H1 (cell line): Measurements from ENCODE around the gene FBXO28. TPM values are rescaled to one million over a fixed set of nuclear protein-coding genes. Genes with fewer than 3 reads are reported as not detected.

Experiments used
- CTCF ChIA-PET: fragments of 300-600 bp; sonication (Branson Sonifier 250); formaldehyde crosslinking; loops from one replicate; lab custom pipeline; 2021; ENCODE audit not compliant: partially characterized antibody; lab: Charles Lee
- POLR2A ChIA-PET: fragments of 300-600 bp; sonication (Branson Sonifier 250); formaldehyde crosslinking; loops from one replicate; lab custom pipeline; 2021; ENCODE audit warnings: inconsistent platforms; ENCODE audit not compliant: partially characterized antibody; lab: Charles Lee
- DNase-seq, 2 experiments: peaks; one replicate each; pipeline versions ENCODE4 v3.0.0 to v3.0.0-alpha.2; 2010 to 2022; ENCODE audit warnings: low spot score in 2 of 2, low read depth in 1 of 2, mixed read lengths in 1 of 2
- FAIRE-seq: peaks from 2 replicates; lab custom pipeline; 2011; peaks lifted over from hg19 to GRCh38; lab: Jason Lieb, UNC
- H2AFZ ChIP-seq: 2 replicates; pipeline ENCODE4 v1.8.1; 2012; ENCODE audit warnings: low read length, inconsistent platforms
- H2AK5ac ChIP-seq: 2 replicates; pipeline ENCODE4 v1.6.1; 2013; ENCODE audit warnings: low read depth, low read length
- H2BK120ac ChIP-seq: replicated peaks from 2 replicates; pipeline ENCODE3; 2013; ENCODE audit warnings: low read depth, low read length, inconsistent platforms
- H2BK12ac ChIP-seq: 2 replicates; pipeline ENCODE4 v1.6.1; 2013; ENCODE audit warnings: low read depth, low read length
- H2BK15ac ChIP-seq: 2 replicates; pipeline ENCODE4 v1.6.1; 2013; ENCODE audit warnings: low read length
- H2BK20ac ChIP-seq: 2 replicates; pipeline ENCODE4 v1.6.1; 2013; ENCODE audit warnings: low read length
- H2BK5ac ChIP-seq: 2 replicates; pipeline ENCODE4 v1.6.1; 2013; ENCODE audit warnings: low read depth, low read length
- H3K14ac ChIP-seq: 2 replicates; pipeline ENCODE4 v1.6.1; 2013; ENCODE audit warnings: inconsistent platforms; ENCODE audit not compliant: insufficient read length
- H3K18ac ChIP-seq: 2 replicates; pipeline ENCODE4 v1.6.1; 2013; ENCODE audit warnings: low read length; ENCODE audit errors: extremely low read depth
- H3K23ac ChIP-seq: 2 replicates; pipeline ENCODE4 v1.6.1; 2013; ENCODE audit warnings: inconsistent platforms; ENCODE audit not compliant: insufficient read length
- H3K23me2 ChIP-seq: 2 replicates; pipeline ENCODE4 v1.6.1; 2013; ENCODE audit warnings: low read depth, low read length
- H3K27ac ChIP-seq: 2 replicates; pipeline ENCODE4 v1.6.1; 2011; ENCODE audit warnings: low read depth, low read length, inconsistent platforms
- H3K27me3 ChIP-seq, 4 experiments: replicated peaks in 1 of 4; 1 replicate in 1 of 4; 2 replicates in 3 of 4; pipeline versions ENCODE4 v1.6.1 to v1.8.1; 2011 to 2013; ENCODE audit warnings: low read length in 3 of 4, mild to moderate bottlenecking in 3 of 4, inconsistent platforms in 2 of 4, mixed read lengths in 2 of 4, moderate library complexity in 1 of 4; ENCODE audit not compliant: control insufficient read depth in 3 of 4, insufficient read depth in 3 of 4; ENCODE audit errors: extremely low read depth in 1 of 4
- H3K36me3 ChIP-seq, 4 experiments: 2 replicates each; pipeline versions ENCODE4 v1.6.1 to v1.8.1; 2011 to 2013; ENCODE audit warnings: mild to moderate bottlenecking in 4 of 4, low read length in 3 of 4, moderate library complexity in 2 of 4, control low read depth in 1 of 4, inconsistent platforms in 1 of 4; ENCODE audit not compliant: insufficient read depth in 4 of 4, control insufficient read depth in 2 of 4
- H3K4ac ChIP-seq: replicated peaks from 2 replicates; pipeline ENCODE3; 2013; ENCODE audit warnings: low read length, low read depth, mixed read lengths, inconsistent platforms; ENCODE audit not compliant: insufficient read length
- H3K4me1 ChIP-seq, 4 experiments: replicated peaks in 1 of 4; 1 replicate in 1 of 4; 2 replicates in 3 of 4; pipeline versions ENCODE4 v1.6.1 to v1.8.1; 2011 to 2013; ENCODE audit warnings: low read length in 3 of 4, inconsistent platforms in 2 of 4, mixed read lengths in 1 of 4; ENCODE audit not compliant: insufficient read depth in 4 of 4, control insufficient read depth in 3 of 4
- H3K4me2 ChIP-seq, 2 experiments: 2 replicates each; pipeline versions ENCODE4 v1.6.1 to v1.8.1; 2011 to 2013; ENCODE audit warnings: low read depth in 2 of 2, low read length in 2 of 2, control low read depth in 1 of 2, inconsistent platforms in 1 of 2, mild to moderate bottlenecking in 1 of 2; ENCODE audit not compliant: insufficient read depth in 1 of 2
- H3K4me3 ChIP-seq, 4 experiments: fragments of 200-600, 300-600 bp in 1 of 4; sonication (generic), shearing (Covaris generic), sonication (Bioruptor Twin) in 1 of 4; 2 replicates each; pipeline versions ENCODE4 v1.5.1 to v1.8.1; 2011 to 2016; ENCODE audit warnings: low read length in 4 of 4, low read depth in 3 of 4, control low read depth in 2 of 4, inconsistent platforms in 2 of 4, mild to moderate bottlenecking in 2 of 4, mixed read lengths in 1 of 4, moderate library complexity in 1 of 4; ENCODE audit not compliant: insufficient read depth in 2 of 4; ENCODE audit errors: extremely low read depth in 1 of 4
- H3K56ac ChIP-seq: replicated peaks from 2 replicates; pipeline ENCODE3; 2013; ENCODE audit warnings: low read depth, mild to moderate bottlenecking, mixed read lengths, low read length, inconsistent platforms; ENCODE audit not compliant: insufficient read length
- H3K79me1 ChIP-seq: 2 replicates; pipeline ENCODE4 v1.6.1; 2013; ENCODE audit warnings: low read depth, low read length, control low read depth
- H3K79me2 ChIP-seq, 2 experiments: 2 replicates each; pipeline versions ENCODE4 v1.6.1 to v1.8.1; 2012 to 2013; ENCODE audit warnings: low read length in 2 of 2, mild to moderate bottlenecking in 2 of 2, inconsistent platforms in 1 of 2; ENCODE audit not compliant: insufficient read depth in 2 of 2, control insufficient read depth in 1 of 2
- H3K9ac ChIP-seq, 4 experiments: replicated peaks in 1 of 4; 1 replicate in 1 of 4; 2 replicates in 3 of 4; pipeline versions ENCODE4 v1.6.1 to v1.8.1; 2011 to 2013; ENCODE audit warnings: low read depth in 3 of 4, low read length in 3 of 4, control low read depth in 2 of 4, mild to moderate bottlenecking in 2 of 4, moderate library complexity in 2 of 4, inconsistent platforms in 1 of 4; ENCODE audit errors: extremely low read depth in 1 of 4
- H3K9me3 ChIP-seq, 2 experiments: 2 replicates each; pipeline versions ENCODE4 v1.6.1 to v1.8.1; 2012 to 2013; ENCODE audit warnings: mild to moderate bottlenecking in 2 of 2, moderate library complexity in 2 of 2, control low read depth in 1 of 2, inconsistent platforms in 1 of 2, low read depth in 1 of 2, low read length in 1 of 2, mixed read lengths in 1 of 2; ENCODE audit not compliant: insufficient read depth in 2 of 2
- H4K20me1 ChIP-seq, 2 experiments: replicated peaks in 1 of 2; 2 replicates each; pipeline versions ENCODE3 to v1.8.1; 2011 to 2013; ENCODE audit warnings: inconsistent platforms in 2 of 2, low read length in 2 of 2, mild to moderate bottlenecking in 1 of 2; ENCODE audit not compliant: insufficient read depth in 2 of 2, control insufficient read depth in 1 of 2
- H4K5ac ChIP-seq: 2 replicates; pipeline ENCODE4 v1.6.1; 2013; ENCODE audit warnings: low read length, low read depth, mixed read lengths, inconsistent platforms; ENCODE audit not compliant: insufficient read length
- H4K8ac ChIP-seq: 2 replicates; pipeline ENCODE4 v1.8.0; 2013; ENCODE audit warnings: mild to moderate bottlenecking, moderate library complexity, low read length, inconsistent platforms; ENCODE audit not compliant: insufficient read depth; ENCODE audit errors: extremely low read depth
- H4K91ac ChIP-seq: replicated peaks from 2 replicates; pipeline ENCODE3; 2013; ENCODE audit warnings: low read length, mixed read lengths, inconsistent platforms; ENCODE audit not compliant: insufficient read length
- CTCF ChIP-seq, 3 experiments: IDR thresholded peaks; 1 replicate in 2 of 3; 2 replicates in 1 of 3; pipeline versions ENCODE4 v1.5.1 to v1.6.1; 2011; ENCODE audit warnings: low read length in 3 of 3, mild to moderate bottlenecking in 3 of 3, inconsistent platforms in 2 of 3, low read depth in 1 of 3, moderate library complexity in 1 of 3; ENCODE audit not compliant: insufficient read depth in 1 of 3; ENCODE audit errors: control extremely low read depth in 1 of 3
- EZH2 ChIP-seq: fragments of 200-600 bp; sonication (generic); IDR thresholded peaks from 2 replicates; pipeline ENCODE4 v1.7.1; 2012; ENCODE audit warnings: low read depth, mild to moderate bottlenecking, moderate library complexity, low read length, inconsistent platforms; ENCODE audit not compliant: severe bottlenecking
- HDAC6 ChIP-seq: IDR thresholded peaks from one replicate; pipeline ENCODE4 v1.7.1; 2012; ENCODE audit warnings: low read depth, mild to moderate bottlenecking, inconsistent platforms, low read length, moderate library complexity
- JUN ChIP-seq: IDR thresholded peaks from 2 replicates; pipeline ENCODE4 v1.6.1; 2011; ENCODE audit warnings: low read depth, mild to moderate bottlenecking, improper control_type of control experiment, low read length
- MAFK ChIP-seq: IDR thresholded peaks from 2 replicates; pipeline ENCODE4 v1.6.1; 2012; ENCODE audit warnings: low read depth, mild to moderate bottlenecking, improper control_type of control experiment, low read length
- NANOG ChIP-seq: IDR thresholded peaks from 2 replicates; pipeline ENCODE4 v1.6.1; 2011; ENCODE audit warnings: low read length, low read depth, mild to moderate bottlenecking, inconsistent platforms; ENCODE audit not compliant: insufficient read depth, poor library complexity, severe bottlenecking
- RAD21 ChIP-seq, 2 experiments: IDR thresholded peaks in 1 of 2; conservative IDR thresholded peaks in 1 of 2; 2 replicates each; pipeline ENCODE4 v1.6.1; 2011; ENCODE audit warnings: low read depth in 2 of 2, low read length in 2 of 2, improper control_type of control experiment in 1 of 2, inconsistent platforms in 1 of 2, mild to moderate bottlenecking in 1 of 2, moderate library complexity in 1 of 2
- RNF2 ChIP-seq: fragments of 200-900, 300-1000 bp; sonication (generic); IDR thresholded peaks from 2 replicates; pipeline ENCODE4 v1.7.1; 2016; ENCODE audit warnings: borderline replicate concordance, low read depth, mild to moderate bottlenecking, antibody characterized with exemption, low read length; ENCODE audit not compliant: poor library complexity, severe bottlenecking; ENCODE audit errors: missing control alignments
- TBP ChIP-seq: IDR thresholded peaks from 2 replicates; pipeline ENCODE4 v1.6.1; 2011; ENCODE audit warnings: low read depth, low read length, improper control_type of control experiment
- WGBS, 2 experiments: shearing (Covaris generic) in 1 of 2; methylation state at CpG; one replicate each; pipeline versions ENCODE4 v1.1.6 to v1.1.7; 2013 to 2015; ENCODE audit warnings: low lambda C conversion rate in 2 of 2, mixed read lengths in 2 of 2, inconsistent platforms in 1 of 2, low coverage in 1 of 2, missing lambda C conversion rate in 1 of 2; ENCODE audit not compliant: insufficient replicate concordance in 2 of 2, insufficient coverage in 1 of 2, insufficient read length in 1 of 2; ENCODE audit errors: extremely low coverage in 1 of 2, missing lambda C conversion rate in 1 of 2; 5-methylcytosine and 5-hydroxymethylcytosine counted together
- polyA plus RNA-seq, 7 experiments: library from polyadenylated mRNA; depleted of rRNA in 3 of 7; stranded (reverse) in 5 of 7; unstranded in 2 of 7; fragments of >200 nt in 5 of 7; fragments of 200-250 nt in 2 of 7; gene quantifications; 1 replicate in 5 of 7; 2 replicates in 1 of 7; 4 replicates in 1 of 7; pipeline versions ENCODE4 v1.2.1 to v1.2.3, GENCODE V29; 2011 to 2013; ENCODE audit warnings: missing spikeins in 2 of 7, mixed read lengths in 2 of 7
- total RNA-seq: library from RNA; stranded (reverse); fragmentation: NEBNext Ultra II Directional; extraction: Animal tissue kit (Norgen Biotek cat#: 25700); gene quantifications from 2 replicates; pipeline ENCODE4 v1.2.1, GENCODE V29; 2021

FBXO28 gene
- total and polyA plus RNA-seq, 2 of the 8 experiments (the other 6 are each of a cell fraction or from before 2014, with no cell fraction given): 10.3 to 42.5 TPM

- H3K27me3 ChIP-seq: no peaks in the 10 kb centered on the region
- no peak overlapping the region for H3K23ac ChIP-seq
- peaks cover 3% of the 10 kb centered on the region; the same call in 1 of the 2 replicates for H3K23me2 ChIP-seq
- DNase-seq (peak in 1 of 2 experiments; percentile 80), FAIRE-seq (no peak)
- peak overlapping the region in 1 of 4 experiments; percentile 43; a peak in 1 of 8 replicates for H3K4me3 ChIP-seq
- no peak overlapping the region for H2BK15ac ChIP-seq
- H3K4ac ChIP-seq: no peak overlapping the region
- POLR2A ChIA-PET: interaction anchor here (0.7 to 1.9 kb wide), 3 partner anchors 21 to 81 kb away, joined by 3 to 6 read pairs (median 3); no protein-coding TSS in a partner anchor
- no peaks in the 10 kb centered on the region for H4K20me1 ChIP-seq
- no peaks in the 10 kb centered on the region for H3K36me3 ChIP-seq
- H3K9ac ChIP-seq: no peak overlapping the region; a peak in 1 of 7 replicates
- no peak overlapping the region; the same call in 1 of the 2 replicates for H3K18ac ChIP-seq
- no peak overlapping the region for H2AK5ac ChIP-seq
- H2BK12ac ChIP-seq: no peak overlapping the region
- no peak overlapping the region for H4K91ac ChIP-seq
- peak overlapping the region; percentile 28 to 37; a peak in 2 of 4 replicates for H3K4me2 ChIP-seq
- H3K79me2 ChIP-seq: no peaks in the 10 kb centered on the region
- CTCF ChIA-PET: interaction anchor here (0.8 to 1.2 kb wide), 6 partner anchors 9 to 76 kb away, joined by 3 to 5 read pairs (median 3); no protein-coding TSS in a partner anchor
- no peak overlapping the region for H2BK20ac ChIP-seq
- 27% methylated on average over 20 of the region's 21 CpGs; no CpG with 5 or more reads in 1 of the 2 experiments for WGBS, 2 experiments
- H2BK120ac ChIP-seq: no peak overlapping the region
- peak overlapping the region; percentile 68; the same call in 1 of the 2 replicates for H4K8ac ChIP-seq
- no peak overlapping the region for H3K56ac ChIP-seq
- H2BK5ac ChIP-seq: no peak overlapping the region
- H3K14ac ChIP-seq: no peak overlapping the region
- H3K4me1 ChIP-seq: peaks cover 0 to 4% (median 0%) of the 10 kb centered on the region in 4 experiments; a peak in 2 of 7 replicates
- H3K27ac ChIP-seq: no peak overlapping the region
- H3K79me1 ChIP-seq: no peaks in the 10 kb centered on the region
- peak overlapping the region; percentile 99 for H2AFZ ChIP-seq
- H3K9me3 ChIP-seq: no peaks in the 10 kb centered on the region
- no peak overlapping the region for H4K5ac ChIP-seq
- TF ChIP-seq CTCF (IDR thresholded peaks at IDR 0.05; ENCODE audit: control extremely low read depth in 1 of 3, insufficient read depth in 1 of 3, low read depth in 1 of 3, low read length in 3 of 3) (peak in 1 of 3 experiments; percentile 14; a peak in 1 of 4 replicates), EZH2 (no peak), JUN (no peak), RNF2 (no peak), HDAC6 (no peak), TBP (no peak), MAFK (no peak), NANOG (no peak), RAD21 (IDR thresholded peaks at IDR 0.05 in 1 of 2, conservative IDR thresholded peaks at IDR 0.05 in 1 of 2; ENCODE audit: low read depth in 2 of 2, low read length in 2 of 2) (peak; percentile 19 to 22; a peak in 2 of 4 replicates)
Measured at GRCh38 chr1:224175617-224176016, 61.7 kb downstream of the FBXO28 start.
